ENCODE data around the gene ZBED3. TPM values are rescaled to one million over a fixed set of nuclear protein-coding genes. Genes with fewer than 3 reads are reported as not detected.

Gene ZBED3
- total RNA-seq, 1 experiment from 2014 or later = 12.3 TPM

DNA sequence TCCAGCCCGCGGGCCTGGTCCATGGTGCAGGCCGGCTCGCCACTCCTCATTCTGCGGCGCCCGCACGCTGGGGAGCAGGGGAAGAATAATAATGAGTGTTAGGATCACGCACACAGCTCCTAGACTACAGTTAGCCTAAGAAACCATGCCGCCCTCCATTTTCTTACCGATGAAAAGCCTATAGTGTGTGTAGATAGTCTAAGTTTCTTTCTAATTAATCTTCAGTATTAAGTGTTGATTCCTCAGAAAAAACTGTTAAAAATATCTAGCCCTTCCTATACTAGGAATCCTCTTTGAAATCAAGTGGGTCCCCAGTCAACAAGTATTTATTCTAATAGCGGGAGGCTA is 9.3 kb downstream of the ZBED3 start:
- TF ChIP-seq, protein P1, sequence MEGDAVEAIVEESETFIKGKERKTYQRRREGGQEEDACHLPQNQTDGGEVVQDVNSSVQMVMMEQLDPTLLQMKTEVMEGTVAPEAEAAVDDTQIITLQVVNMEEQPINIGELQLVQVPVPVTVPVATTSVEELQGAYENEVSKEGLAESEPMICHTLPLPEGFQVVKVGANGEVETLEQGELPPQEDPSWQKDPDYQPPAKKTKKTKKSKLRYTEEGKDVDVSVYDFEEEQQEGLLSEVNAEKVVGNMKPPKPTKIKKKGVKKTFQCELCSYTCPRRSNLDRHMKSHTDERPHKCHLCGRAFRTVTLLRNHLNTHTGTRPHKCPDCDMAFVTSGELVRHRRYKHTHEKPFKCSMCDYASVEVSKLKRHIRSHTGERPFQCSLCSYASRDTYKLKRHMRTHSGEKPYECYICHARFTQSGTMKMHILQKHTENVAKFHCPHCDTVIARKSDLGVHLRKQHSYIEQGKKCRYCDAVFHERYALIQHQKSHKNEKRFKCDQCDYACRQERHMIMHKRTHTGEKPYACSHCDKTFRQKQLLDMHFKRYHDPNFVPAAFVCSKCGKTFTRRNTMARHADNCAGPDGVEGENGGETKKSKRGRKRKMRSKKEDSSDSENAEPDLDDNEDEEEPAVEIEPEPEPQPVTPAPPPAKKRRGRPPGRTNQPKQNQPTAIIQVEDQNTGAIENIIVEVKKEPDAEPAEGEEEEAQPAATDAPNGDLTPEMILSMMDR (IDR thresholded peaks at IDR 0.05; ENCODE audit: unreplicated experiment) = no peak
- no peaks in the 10 kb centered on the region for H3K36me3 Mint-ChIP-seq (ENCODE audit: insufficient read depth, unreplicated experiment)
- peaks cover 3% of the 10 kb centered on the region for H3K9me3 Mint-ChIP-seq (ENCODE audit: low read depth, unreplicated experiment)
- DNase-seq = no peak
- BruUV-seq (replicated peaks) = no TSS peak
- CTCF ChIA-PET = interaction anchor here (1.4 kb wide), 1 partner anchor 8 kb away, joined by 9 read pairs; no protein-coding TSS in a partner anchor
- no peak overlapping the region for H3K4me3 Mint-ChIP-seq (ENCODE audit: low read depth, unreplicated experiment)
- no peaks in the 10 kb centered on the region for H3K27me3 Mint-ChIP-seq (ENCODE audit: unreplicated experiment)
- intact Hi-C loops (cut with micrococcal nuclease; ENCODE audit: unreplicated experiment) = no loop called here
- no peaks in the 10 kb centered on the region for H3K4me1 Mint-ChIP-seq (ENCODE audit: low read depth, unreplicated experiment)
- no peak overlapping the region for H3K27ac Mint-ChIP-seq (ENCODE audit: unreplicated experiment)

- Mint-ChIP-seq H3K27ac (ENCODE audit: unreplicated experiment) (no peak overlapping the region), H3K9me3 (ENCODE audit: low read depth, unreplicated experiment) (peaks cover under 1% of the 10 kb centered on the region), H3K27me3 (ENCODE audit: unreplicated experiment) (no peaks in the 10 kb centered on the region), H3K4me1 (ENCODE audit: low read depth, unreplicated experiment) (no peaks in the 10 kb centered on the region), H3K4me3 (ENCODE audit: low read depth, unreplicated experiment) (peak overlapping the region; percentile 17), H3K36me3 (ENCODE audit: insufficient read depth, unreplicated experiment) (no peaks in the 10 kb centered on the region)
- DNase-seq = peak; percentile 66
- CTCF ChIA-PET = interaction anchor here (1.4 kb wide), 1 partner anchor 9 kb away, joined by 9 read pairs; no protein-coding TSS in a partner anchor
- TF ChIP-seq, protein P1 (IDR thresholded peaks at IDR 0.05; ENCODE audit: unreplicated experiment) = peak; percentile 56
- BruUV-seq (replicated peaks) = no TSS peak
- intact Hi-C loops (cut with micrococcal nuclease; ENCODE audit: unreplicated experiment) = no loop called here
Observed at GRCh38 chr5:77076961-77077828, 9.9 kb downstream of the ZBED3 start.

DNA sequence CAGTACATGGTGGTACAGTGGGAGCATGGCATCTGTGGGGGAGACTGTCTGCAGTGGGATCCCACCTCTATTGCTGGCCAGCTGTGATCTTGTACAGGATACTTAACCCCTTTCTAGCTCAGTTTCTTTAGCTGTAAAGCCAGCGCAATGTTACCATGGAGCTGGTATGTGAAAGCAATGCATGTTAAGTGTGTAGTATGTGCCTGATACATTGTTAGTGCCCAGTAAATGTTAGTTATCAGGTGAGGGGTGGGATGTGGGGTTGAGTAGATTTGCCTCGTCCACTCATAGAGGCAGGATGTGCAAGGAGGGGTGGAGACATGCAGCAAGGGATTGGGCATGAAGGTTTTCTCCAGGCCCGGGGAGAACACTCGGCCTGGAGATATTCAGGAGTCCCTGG is 12.3 kb downstream of the ZBED3 start:
- no peaks in the 10 kb centered on the region for H3K27me3 Mint-ChIP-seq (ENCODE audit: unreplicated experiment)
- TF ChIP-seq, protein P1 (IDR thresholded peaks at IDR 0.05; ENCODE audit: unreplicated experiment) = no peak
- intact Hi-C loops (cut with micrococcal nuclease; ENCODE audit: unreplicated experiment) = no loop called here
- TSS peak; percentile 13 for BruUV-seq (replicated peaks)
- DNase-seq = no peak
- no peaks in the 10 kb centered on the region for H3K9me3 Mint-ChIP-seq (ENCODE audit: low read depth, unreplicated experiment)
- no peaks in the 10 kb centered on the region for H3K36me3 Mint-ChIP-seq (ENCODE audit: insufficient read depth, unreplicated experiment)
- CTCF ChIA-PET = no interaction called here
- no peak overlapping the region for H3K4me3 Mint-ChIP-seq (ENCODE audit: low read depth, unreplicated experiment)
- H3K27ac Mint-ChIP-seq (ENCODE audit: unreplicated experiment) = no peak overlapping the region
- no peaks in the 10 kb centered on the region for H3K4me1 Mint-ChIP-seq (ENCODE audit: low read depth, unreplicated experiment)

DNA sequence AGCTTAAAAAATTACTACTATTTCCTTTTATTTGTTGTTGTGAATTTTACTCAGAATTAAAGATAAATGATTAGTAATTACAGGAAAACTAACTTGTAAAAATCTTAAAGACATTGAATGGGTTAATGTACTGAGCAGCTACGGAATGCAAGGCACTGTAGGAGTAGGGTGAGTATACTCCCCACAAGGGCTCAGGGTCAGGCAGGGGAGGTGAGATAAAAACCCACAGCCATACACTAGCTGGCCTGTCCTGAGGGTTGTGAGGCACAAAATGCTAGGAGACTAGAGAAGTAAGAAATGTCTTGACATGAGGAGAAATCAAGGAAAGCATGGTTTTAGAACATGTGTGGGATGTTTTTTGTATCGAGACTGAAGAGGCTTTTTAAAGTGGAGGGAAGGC is 13.4 kb downstream of the ZBED3 start:
- intact Hi-C loops (cut with micrococcal nuclease; ENCODE audit: unreplicated experiment) = no loop called here
- no peaks in the 10 kb centered on the region for H3K4me1 Mint-ChIP-seq (ENCODE audit: low read depth, unreplicated experiment)

More for the DNA sequence above, 13.4 kb downstream of the ZBED3 start:
- CTCF ChIA-PET = no interaction called here
- H3K9me3 Mint-ChIP-seq (ENCODE audit: low read depth, unreplicated experiment) = peaks cover 3% of the 10 kb centered on the region
- H3K36me3 Mint-ChIP-seq (ENCODE audit: insufficient read depth, unreplicated experiment) = peaks cover 4% of the 10 kb centered on the region
- TF ChIP-seq, protein P1 (IDR thresholded peaks at IDR 0.05; ENCODE audit: unreplicated experiment) = no peak
- no peak overlapping the region for H3K27ac Mint-ChIP-seq (ENCODE audit: unreplicated experiment)
- no peak for DNase-seq
- BruUV-seq (replicated peaks) = no TSS peak
- no peaks in the 10 kb centered on the region for H3K27me3 Mint-ChIP-seq (ENCODE audit: unreplicated experiment)
- no peak overlapping the region for H3K4me3 Mint-ChIP-seq (ENCODE audit: low read depth, unreplicated experiment)

All from Calu3 (cell line).